ENCODE measurements around the gene STXBP5L.
"Not testable (repeated sequence)": the region's sequence is repeated elsewhere in the genome, so short reads cannot be mapped to it uniquely, and the experiment has no call there.

Gene STXBP5L

GRCh38 chr3:121424549-121424948 lies 516.5 kb downstream of the STXBP5L start:
- in situ Hi-C loops (cut with MboI; ENCODE audit: low sequenced_read_pairs), result no loop called here

DNA sequence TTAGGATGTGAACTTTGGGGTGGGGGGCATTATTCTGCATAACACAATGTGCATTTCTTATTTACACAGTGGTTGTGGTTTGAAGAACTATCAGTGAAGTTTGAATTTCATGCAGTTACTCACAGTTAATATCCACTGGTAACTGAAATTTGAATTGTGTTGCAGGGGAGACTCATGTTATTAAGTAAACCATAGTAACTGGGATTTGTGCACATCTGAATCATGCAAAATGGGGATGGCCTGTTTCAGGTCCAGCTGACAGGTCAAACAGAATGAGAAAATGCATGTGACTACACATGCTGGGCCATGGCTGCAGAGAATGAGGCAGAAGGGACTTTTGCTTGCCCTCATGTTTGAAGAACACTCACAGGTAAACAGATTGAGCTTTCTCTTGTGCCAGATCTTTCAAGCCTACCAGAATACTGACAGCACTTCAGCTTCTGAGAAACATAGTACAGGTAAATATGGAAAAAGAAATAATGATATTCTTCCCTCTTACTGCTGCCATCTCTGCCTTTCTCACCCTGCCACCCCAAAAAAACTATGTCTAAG lies 522.7 kb downstream of the STXBP5L start:
- in situ Hi-C loops (cut with MboI; ENCODE audit: low sequenced_read_pairs), result no loop called here

- in situ Hi-C loops (cut with MboI; ENCODE audit: low sequenced_read_pairs), result no loop called here
Measured at GRCh38 chr3:121431726-121432517, 523.9 kb downstream of the STXBP5L start.

- in situ Hi-C loops (cut with MboI; ENCODE audit: low sequenced_read_pairs), result no loop called here
Measured at GRCh38 chr3:121436074-121436473, 528.1 kb downstream of the STXBP5L start.

GRCh38 chr3:121436641-121437040 lies 528.6 kb downstream of the STXBP5L start:
- in situ Hi-C loops (cut with MboI; ENCODE audit: low sequenced_read_pairs), result no loop called here

- in situ Hi-C loops (cut with MboI; ENCODE audit: low sequenced_read_pairs), result no loop called here
Measured at GRCh38 chr3:121443456-121443855, 535.5 kb downstream of the STXBP5L start.

- in situ Hi-C loops (cut with MboI; ENCODE audit: low sequenced_read_pairs), result not testable (repeated sequence)
Measured at GRCh38 chr3:121451752-121452151, 543.7 kb downstream of the STXBP5L start.

- in situ Hi-C loops (cut with MboI; ENCODE audit: low sequenced_read_pairs), result no loop called here
Measured at GRCh38 chr3:121462565-121462964, 554.6 kb downstream of the STXBP5L start.

- in situ Hi-C loops (cut with MboI; ENCODE audit: low sequenced_read_pairs), result no loop called here
Measured at GRCh38 chr3:121463745-121464144, 555.7 kb downstream of the STXBP5L start.

DNA sequence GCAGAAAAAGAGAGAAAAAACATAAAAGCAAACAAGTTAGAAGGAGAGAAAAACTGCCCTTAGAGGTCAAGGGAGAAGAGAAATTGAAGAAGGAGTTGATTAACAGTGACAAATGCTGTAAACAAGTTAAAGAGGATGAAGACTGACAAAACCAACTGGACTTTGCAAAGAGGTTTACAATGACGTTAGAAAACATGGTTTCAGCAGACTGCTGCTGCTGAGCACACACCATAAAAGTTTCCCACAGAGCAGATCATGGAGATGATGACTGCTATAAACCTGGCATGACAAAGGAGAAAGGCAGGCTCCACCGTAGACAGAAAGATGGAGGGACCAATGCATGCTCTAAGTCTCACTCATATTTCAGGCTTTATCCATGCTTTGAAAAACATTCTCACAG lies 559.1 kb downstream of the STXBP5L start:
- in situ Hi-C loops (cut with MboI; ENCODE audit: low sequenced_read_pairs), result no loop called here

DNA sequence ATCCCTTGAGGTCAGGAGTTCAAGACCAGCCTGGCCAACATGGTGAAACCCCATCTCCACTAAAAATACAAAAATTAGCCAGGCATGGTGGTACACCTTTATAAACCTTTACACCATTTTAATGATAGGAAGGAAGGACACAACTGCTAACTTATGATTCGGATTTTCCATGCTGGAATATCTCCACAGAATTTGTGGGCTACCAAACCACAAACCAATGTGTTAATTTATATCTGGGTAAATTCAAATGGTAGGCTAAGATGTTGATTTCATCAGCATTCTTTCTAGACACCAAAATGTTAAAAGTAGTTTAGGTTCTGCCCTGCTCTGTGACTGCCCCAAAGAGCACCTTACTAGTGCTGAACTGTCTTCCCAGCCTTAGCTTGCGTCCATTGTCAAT lies 565.0 kb downstream of the STXBP5L start:
- in situ Hi-C loops (cut with MboI; ENCODE audit: low sequenced_read_pairs), result no loop called here

Measured in hTERT RPE-1 (cell line).